Activated T-helper 2 cell treated with anti-CD3 and anti-CD28 coated beads, Interferon-gamma antibody, Interleukin-2, Interleukin-4, amounts not matched to agents 10 μg/mL and 5 μg/mL and 100 μg/mL, durations not matched to agents 14 hours and 24 hours and 36 hours (primary cell): Measurements from ENCODE around the gene RGS4. TPM values are rescaled to one million over a fixed set of nuclear protein-coding genes. Genes with fewer than 3 reads are reported as not detected.
"Not testable (repeated sequence)": the region's sequence is repeated elsewhere in the genome, so short reads cannot be mapped to it uniquely, and the experiment has no call there.

Source experiments
- DNase-seq: peaks from one replicate; pipeline ENCODE4 v3.0.0; 2021; ENCODE audit warnings: low spot score
- H3K27ac Mint-ChIP-seq: one replicate; pipeline ENCODE4 v1.8.0; 2021; ENCODE audit warnings: mixed read lengths
- H3K27me3 Mint-ChIP-seq: one replicate; pipeline ENCODE4 v1.8.0; 2021; ENCODE audit warnings: low read depth, mixed read lengths
- H3K36me3 Mint-ChIP-seq: one replicate; pipeline ENCODE4 v1.8.0; 2021; ENCODE audit warnings: low read depth, mixed read lengths
- H3K4me1 Mint-ChIP-seq: one replicate; pipeline ENCODE4 v1.8.0; 2021; ENCODE audit warnings: low read depth, mixed read lengths
- H3K4me3 Mint-ChIP-seq: one replicate; pipeline ENCODE4 v1.8.0; 2021; ENCODE audit warnings: low read depth, mild to moderate bottlenecking, moderate library complexity, mixed read lengths
- H3K9me3 Mint-ChIP-seq: one replicate; pipeline ENCODE4 v1.8.0; 2021; ENCODE audit warnings: mixed read lengths
- intact Hi-C: fragments of 100-400 bp; cut with micrococcal nuclease; formaldehyde crosslinking; loops from one replicate; pipeline ENCODE4 v1.15.1; 2023
- total RNA-seq: library from RNA; stranded (reverse); gene quantifications from 2 replicates; pipeline ENCODE4 v1.2.3, GENCODE V29; 2022

Gene RGS4
- total RNA-seq, 1 donor from 2014 or later: not detected

DNA sequence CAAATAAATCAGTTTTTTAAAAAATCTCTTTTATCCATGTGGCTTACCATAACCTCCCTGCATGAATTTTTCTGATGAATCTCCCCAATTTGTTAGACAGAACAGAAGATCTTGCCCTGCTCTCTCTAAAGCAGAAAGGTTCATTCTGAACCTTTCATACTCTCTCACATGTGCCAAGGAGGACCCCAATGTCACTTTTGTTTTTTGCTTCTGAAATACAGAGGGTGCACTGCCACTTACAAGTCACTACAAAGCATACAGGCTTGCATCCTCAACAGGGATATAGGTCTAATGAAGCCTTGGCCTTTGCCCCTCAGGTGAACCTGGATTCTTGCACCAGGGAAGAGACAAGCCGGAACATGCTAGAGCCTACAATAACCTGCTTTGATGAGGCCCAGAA, 4.8 kb downstream of the RGS4 start:
- H3K36me3 Mint-ChIP-seq: no peaks in the 10 kb centered on the region
- DNase-seq: no peak
- no peaks in the 10 kb centered on the region for H3K9me3 Mint-ChIP-seq
- intact Hi-C loops: loop anchor here (10.0 kb wide), 1 partner anchor 101 kb away; no protein-coding TSS in a partner anchor
- H3K27ac Mint-ChIP-seq: no peak overlapping the region
- H3K4me1 Mint-ChIP-seq: no peaks in the 10 kb centered on the region
- peaks cover 24% of the 10 kb centered on the region for H3K27me3 Mint-ChIP-seq
- H3K4me3 Mint-ChIP-seq: no peak overlapping the region

DNA sequence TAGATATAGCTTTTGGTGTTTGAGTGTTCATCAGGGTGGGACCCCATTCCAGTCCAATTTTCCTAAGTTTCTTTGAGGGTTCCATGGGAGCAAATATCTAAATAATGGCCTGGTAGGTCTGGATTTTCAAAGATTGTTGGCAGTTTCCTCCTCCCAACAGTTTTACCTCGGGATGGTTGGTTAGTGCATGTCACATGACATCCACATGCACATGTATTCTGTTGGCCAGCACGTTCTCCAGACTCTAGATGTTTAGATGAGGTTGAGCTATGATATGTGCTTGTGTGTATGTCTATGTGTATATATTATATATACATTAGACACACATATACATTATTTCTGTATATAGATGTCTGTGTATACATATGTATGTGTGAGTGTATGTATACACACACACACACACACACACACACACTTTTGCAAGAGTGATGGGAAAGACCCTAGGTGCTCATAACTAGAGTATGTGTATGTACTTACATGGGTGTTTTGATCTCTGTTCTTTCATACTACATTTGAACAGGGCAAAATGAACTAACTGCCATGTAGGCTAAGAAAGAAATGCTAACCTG, 5.6 kb downstream of the RGS4 start:
- H3K36me3 Mint-ChIP-seq: no peaks in the 10 kb centered on the region
- intact Hi-C loops: loop anchor here (10.0 kb wide), 1 partner anchor 100 kb away; no protein-coding TSS in a partner anchor
- no peak overlapping the region for H3K27ac Mint-ChIP-seq
- no peaks in the 10 kb centered on the region for H3K4me1 Mint-ChIP-seq
- DNase-seq: no peak
- H3K4me3 Mint-ChIP-seq: no peak overlapping the region
- H3K9me3 Mint-ChIP-seq: no peaks in the 10 kb centered on the region
- peaks cover 18% of the 10 kb centered on the region for H3K27me3 Mint-ChIP-seq

DNA sequence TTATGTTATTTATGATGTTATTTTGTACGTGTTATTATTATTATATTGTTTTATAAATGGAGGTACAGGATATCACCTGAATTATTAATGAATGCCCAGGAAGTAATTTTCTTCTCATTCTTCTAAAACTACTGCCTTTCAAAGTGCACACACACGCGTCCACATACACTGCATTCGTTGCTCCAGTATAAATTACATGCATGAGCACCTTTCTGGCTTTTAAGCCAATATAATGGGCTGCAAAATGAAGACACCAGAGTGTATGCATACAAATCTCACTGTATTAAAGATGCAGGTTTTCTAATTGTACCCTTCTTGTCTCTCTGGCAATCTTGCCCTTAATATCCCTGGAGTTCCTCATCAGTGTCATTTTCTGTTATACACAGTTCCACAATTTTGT, 6.9 kb downstream of the RGS4 start:
- intact Hi-C loops: loop anchor here (10.0 kb wide), 1 partner anchor 99 kb away; no protein-coding TSS in a partner anchor

DNA sequence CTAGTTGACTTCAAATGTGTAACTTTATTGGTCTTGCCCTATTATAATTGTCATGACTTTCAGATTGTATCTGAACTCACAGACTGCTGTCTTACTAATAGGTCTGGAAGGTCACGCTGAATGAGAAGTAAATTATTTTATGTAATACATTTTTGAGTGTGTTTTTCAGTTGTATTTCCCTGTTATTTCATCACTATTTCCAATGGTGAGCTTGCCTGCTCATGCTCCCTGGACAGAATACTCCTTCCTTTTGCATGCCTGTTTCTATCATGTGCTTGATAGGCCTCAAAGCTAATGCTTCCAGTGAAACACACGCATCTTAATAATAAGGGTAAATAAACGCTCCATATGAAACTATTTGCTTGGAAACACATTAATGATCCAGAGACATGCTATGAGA, 7.3 kb downstream of the RGS4 start:
- H3K4me3 Mint-ChIP-seq: no peak overlapping the region
- intact Hi-C loops: loop anchor here (10.0 kb wide), 1 partner anchor 98 kb away; no protein-coding TSS in a partner anchor

More for the DNA sequence above, 6.9 kb downstream of the RGS4 start:
- Mint-ChIP-seq H3K36me3 (no peaks in the 10 kb centered on the region), H3K27ac (no peak overlapping the region), H3K4me3 (no peak overlapping the region), H3K9me3 (no peaks in the 10 kb centered on the region), H3K4me1 (no peaks in the 10 kb centered on the region), H3K27me3 (peaks cover 8% of the 10 kb centered on the region)
- no peak for DNase-seq

DNA sequence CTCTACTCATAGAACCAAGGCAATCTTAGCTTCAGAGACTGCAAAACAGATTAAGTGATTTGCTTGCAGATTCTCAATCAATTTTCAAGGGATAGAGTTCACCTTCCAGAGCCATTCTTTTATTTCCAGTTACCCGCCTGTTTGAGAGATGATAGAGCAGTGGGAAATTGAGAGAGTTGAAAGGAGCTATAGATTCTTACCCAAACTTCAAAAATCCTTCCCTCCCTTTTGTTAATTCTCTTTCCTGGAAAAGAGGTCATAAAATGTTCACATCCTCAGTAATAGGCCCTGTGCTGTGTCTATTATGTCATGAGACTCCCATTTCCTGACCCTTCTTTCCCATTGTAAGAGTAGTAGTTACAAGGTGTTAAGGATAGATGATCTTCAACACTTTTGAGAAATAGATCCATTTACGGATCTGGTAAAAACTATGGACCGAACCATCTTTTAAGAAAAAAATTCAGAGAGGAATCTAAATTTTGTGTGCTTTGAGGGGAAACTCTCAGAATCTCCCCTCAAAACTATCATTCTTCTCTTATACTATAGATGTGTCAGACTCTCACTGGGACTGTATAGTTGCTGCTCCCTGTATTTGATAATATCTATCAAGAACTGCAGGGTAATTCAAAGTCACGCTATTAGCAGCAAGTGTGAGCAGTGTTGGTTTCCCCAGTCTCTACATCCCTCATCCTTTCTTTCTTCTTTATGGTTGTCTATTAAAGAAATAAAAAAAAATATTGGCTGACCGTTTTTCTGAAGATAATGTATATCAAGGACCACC, 8.0 kb downstream of the RGS4 start:
- Mint-ChIP-seq H3K4me3 (no peak overlapping the region), H3K9me3 (no peaks in the 10 kb centered on the region)
- intact Hi-C loops: loop anchor here (10.0 kb wide), 1 partner anchor 98 kb away; no protein-coding TSS in a partner anchor

More for the DNA sequence above, 7.3 kb downstream of the RGS4 start:
- Mint-ChIP-seq H3K4me1 (no peaks in the 10 kb centered on the region), H3K27me3 (peaks cover 7% of the 10 kb centered on the region), H3K36me3 (no peaks in the 10 kb centered on the region), H3K27ac (no peak overlapping the region), H3K9me3 (no peaks in the 10 kb centered on the region)
- no peak for DNase-seq

DNA sequence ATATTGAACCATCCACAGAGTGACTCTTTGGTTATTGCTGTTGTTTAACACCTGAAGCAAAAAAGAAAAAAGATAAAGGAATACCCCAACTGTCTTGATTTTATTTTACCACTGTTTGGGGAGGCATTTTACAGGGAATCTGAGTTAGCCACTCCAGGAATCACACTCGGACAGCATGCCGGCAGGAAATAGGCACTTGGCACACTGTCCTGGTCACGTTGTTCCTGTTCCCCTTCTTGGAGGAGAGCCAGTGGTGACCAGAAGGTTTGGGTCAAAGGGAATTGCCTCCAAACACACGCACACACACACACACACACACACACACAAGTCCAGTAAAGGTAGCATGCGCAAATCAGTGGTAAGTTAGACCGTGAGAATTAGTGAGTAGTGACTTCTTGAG, 13.8 kb downstream of the RGS4 start:
- intact Hi-C loops: no loop called here
- DNase-seq: no peak
- H3K4me3 Mint-ChIP-seq: no peak overlapping the region
- no peaks in the 10 kb centered on the region for H3K4me1 Mint-ChIP-seq
- H3K9me3 Mint-ChIP-seq: no peaks in the 10 kb centered on the region
- H3K36me3 Mint-ChIP-seq: no peaks in the 10 kb centered on the region
- H3K27me3 Mint-ChIP-seq: no peaks in the 10 kb centered on the region
- H3K27ac Mint-ChIP-seq: no peak overlapping the region

More for the DNA sequence above, 8.0 kb downstream of the RGS4 start:
- Mint-ChIP-seq H3K27me3 (peaks cover 4% of the 10 kb centered on the region), H3K36me3 (no peaks in the 10 kb centered on the region), H3K4me1 (no peaks in the 10 kb centered on the region), H3K27ac (no peak overlapping the region)
- DNase-seq: no peak

DNA sequence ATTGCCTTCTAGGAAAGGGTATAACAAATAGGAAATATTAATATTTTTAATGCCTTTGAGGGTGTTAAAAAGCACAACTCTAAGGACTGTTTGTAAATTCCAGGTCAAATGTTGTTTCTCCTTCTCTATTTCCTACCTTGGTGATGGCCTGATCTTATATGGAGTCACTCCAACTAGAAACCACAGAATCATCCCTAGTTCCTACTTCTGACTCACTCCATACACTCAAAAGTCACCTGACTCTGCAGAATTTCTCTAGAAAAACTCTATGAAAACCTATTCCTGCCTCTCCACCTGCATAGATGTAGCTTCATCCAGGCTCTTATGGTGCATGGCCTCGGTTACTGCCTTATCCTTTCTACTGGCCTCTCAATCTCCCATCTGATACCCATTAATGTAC, 14.5 kb downstream of the RGS4 start:
- Mint-ChIP-seq H3K27ac (no peak overlapping the region), H3K4me1 (no peaks in the 10 kb centered on the region), H3K4me3 (no peak overlapping the region), H3K36me3 (no peaks in the 10 kb centered on the region), H3K27me3 (no peaks in the 10 kb centered on the region), H3K9me3 (no peaks in the 10 kb centered on the region)
- intact Hi-C loops: no loop called here
- DNase-seq: no peak

DNA sequence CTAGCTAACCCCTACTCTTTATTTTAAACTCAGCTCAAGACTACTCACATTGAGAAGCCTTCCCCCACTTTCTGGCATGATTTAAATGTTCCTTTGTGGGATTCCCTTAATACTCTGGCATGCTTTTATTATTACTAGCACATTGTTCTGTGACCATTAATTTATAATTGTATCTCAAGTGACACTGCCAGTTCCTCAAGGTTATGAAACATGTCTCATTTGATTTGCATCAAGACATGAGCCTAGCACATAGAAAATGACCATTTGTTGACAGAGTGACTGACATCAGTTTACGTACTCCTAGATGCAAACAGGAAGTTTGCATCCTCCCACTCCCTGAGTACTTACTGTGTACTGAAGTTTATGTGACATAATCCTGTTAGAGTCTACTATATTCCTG, 15.2 kb downstream of the RGS4 start:
- Mint-ChIP-seq H3K27ac (no peak overlapping the region), H3K27me3 (no peaks in the 10 kb centered on the region), H3K4me1 (no peaks in the 10 kb centered on the region), H3K36me3 (no peaks in the 10 kb centered on the region), H3K9me3 (no peaks in the 10 kb centered on the region), H3K4me3 (no peak overlapping the region)
- no peak for DNase-seq
- intact Hi-C loops: no loop called here

DNA sequence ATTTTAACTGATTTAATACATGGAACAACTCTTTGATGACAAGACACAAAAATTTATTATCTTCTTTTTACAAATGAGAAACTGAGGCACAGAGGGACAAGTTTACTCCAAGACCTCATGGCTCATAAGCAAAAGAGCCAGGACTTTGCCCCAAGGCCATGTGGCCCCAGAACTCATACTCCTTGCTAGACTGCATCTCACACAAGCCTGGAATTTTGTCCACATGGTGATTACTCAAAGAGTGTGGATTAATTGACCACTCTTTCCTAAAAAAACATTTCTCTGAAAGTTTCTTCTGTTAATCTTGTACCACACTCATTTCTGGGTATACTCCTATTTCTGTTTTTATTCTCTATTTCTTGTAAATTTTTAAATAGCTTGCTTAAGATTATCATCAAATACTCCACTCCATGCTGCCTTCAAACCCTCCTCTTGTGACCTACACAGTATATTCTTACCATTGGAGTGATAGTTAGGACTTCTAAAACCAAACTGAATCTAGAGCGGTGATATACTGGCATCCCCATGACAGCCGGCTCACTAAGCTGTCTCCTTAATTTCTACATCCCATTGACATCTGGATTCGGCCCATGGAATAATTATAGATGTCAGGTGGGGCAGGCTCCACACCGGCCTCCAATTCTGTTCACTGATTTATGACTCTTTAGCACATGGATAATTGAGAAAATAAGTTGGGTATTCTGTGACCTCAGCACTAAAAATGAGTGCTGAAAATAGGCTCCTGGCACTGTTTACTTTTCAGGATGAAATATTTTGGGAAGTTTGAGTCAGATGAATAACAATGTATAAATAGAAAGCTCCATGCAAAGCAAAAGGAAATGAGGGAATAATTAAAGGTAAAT, 16.1 kb downstream of the RGS4 start:
- intact Hi-C loops: no loop called here
- Mint-ChIP-seq H3K4me3 (no peak overlapping the region), H3K36me3 (no peaks in the 10 kb centered on the region), H3K27ac (no peak overlapping the region), H3K9me3 (no peaks in the 10 kb centered on the region), H3K4me1 (no peaks in the 10 kb centered on the region), H3K27me3 (no peaks in the 10 kb centered on the region)
- DNase-seq: no peak

DNA sequence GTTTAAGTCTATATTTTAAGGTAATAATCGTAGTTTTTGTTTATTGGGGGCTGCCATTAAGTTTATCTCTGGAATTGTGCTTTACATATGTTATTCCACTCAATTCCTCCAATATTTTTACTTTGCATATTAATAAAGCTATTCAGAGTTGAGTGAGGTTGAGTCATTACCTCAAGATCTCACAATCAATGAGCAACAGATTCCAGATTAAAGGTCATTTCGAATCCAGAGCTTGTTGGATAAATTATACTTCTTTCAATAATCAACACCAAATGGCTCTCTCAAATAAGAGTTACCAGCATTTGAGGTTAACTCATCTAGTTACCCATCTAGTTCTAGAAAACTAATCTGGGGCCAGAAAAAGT, 16.7 kb downstream of the RGS4 start:
- intact Hi-C loops: no loop called here
- DNase-seq: no peak
- Mint-ChIP-seq H3K4me3 (no peak overlapping the region), H3K36me3 (no peaks in the 10 kb centered on the region), H3K27ac (no peak overlapping the region), H3K27me3 (no peaks in the 10 kb centered on the region), H3K9me3 (no peaks in the 10 kb centered on the region), H3K4me1 (no peaks in the 10 kb centered on the region)

DNA sequence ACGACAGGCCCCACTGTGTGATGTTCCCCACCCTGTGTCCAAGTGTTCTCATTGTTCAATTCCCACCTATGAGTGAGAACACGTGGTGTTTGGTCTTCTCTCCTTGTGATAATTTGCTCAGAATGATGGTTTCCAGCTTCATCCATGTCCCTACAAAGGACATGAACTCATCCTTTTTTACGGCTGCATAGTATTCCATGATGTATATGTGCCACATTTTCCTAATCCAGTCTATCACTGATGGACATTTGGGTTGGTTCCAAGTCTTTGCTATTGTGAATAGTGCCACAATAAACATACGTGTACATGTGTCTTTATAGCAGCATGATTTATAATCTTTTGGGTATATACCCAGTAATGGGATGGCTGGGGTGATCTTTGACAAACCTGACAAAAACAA, 20.0 kb downstream of the RGS4 start:
- intact Hi-C loops, H3K27me3 Mint-ChIP-seq, DNase-seq, H3K9me3 Mint-ChIP-seq, H3K4me1 Mint-ChIP-seq, H3K36me3 Mint-ChIP-seq, H3K27ac Mint-ChIP-seq, H3K4me3 Mint-ChIP-seq: not testable (repeated sequence)

DNA sequence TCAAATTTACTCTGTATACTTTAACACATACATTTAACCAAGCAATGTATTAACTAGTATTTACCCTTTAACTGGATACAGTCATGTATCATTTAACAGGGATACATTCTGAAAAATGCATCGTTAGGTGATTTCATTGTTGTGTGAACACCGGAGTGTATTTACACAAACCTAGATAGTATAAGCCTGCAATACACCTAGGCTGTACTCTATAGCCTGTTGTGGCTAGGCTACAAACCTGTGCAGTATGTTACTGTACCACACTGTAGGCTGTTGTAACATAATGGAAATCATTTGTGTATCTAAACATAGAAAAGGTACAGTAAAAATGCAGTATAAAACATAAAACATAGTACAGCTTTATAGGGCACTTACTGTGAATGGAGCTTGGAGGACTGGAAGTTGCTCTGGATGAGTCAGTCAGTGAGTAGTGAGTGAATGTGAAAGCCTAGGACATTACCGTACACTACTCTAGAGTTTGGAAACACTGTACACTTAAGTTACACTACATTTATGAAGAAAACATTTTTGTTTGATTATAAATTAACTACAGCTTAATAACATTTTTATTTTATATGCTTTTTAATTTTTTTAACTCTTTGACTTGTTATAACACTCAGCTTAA, 21.3 kb downstream of the RGS4 start:
- DNase-seq: no peak
- Mint-ChIP-seq H3K27me3 (no peaks in the 10 kb centered on the region), H3K27ac (no peak overlapping the region), H3K36me3 (no peaks in the 10 kb centered on the region), H3K9me3 (no peaks in the 10 kb centered on the region), H3K4me3 (no peak overlapping the region), H3K4me1 (no peaks in the 10 kb centered on the region)
- intact Hi-C loops: no loop called here
